GM13976 (cell line): ENCODE results near the gene LMNTD2.

ENCODE experiments used
- DNase-seq: peaks from one replicate; pipeline ENCODE4 v3.0.0; 2012; ENCODE audit warnings: low spot score
- in situ Hi-C: fragments of 300-500 bp; cut with MboI; formaldehyde crosslinking; loops from one replicate; pipeline ENCODE4 v1.12.0; 2022; ENCODE audit warnings: low sequenced_read_pairs, mixed read lengths, inconsistent platforms; ENCODE audit not compliant: unreplicated experiment
- TF ChIP-seq, protein P1 (sequence below): IDR thresholded peaks from 2 replicates; pipeline ENCODE4 v1.5.1; 2012; ENCODE audit warnings: borderline replicate concordance, mild to moderate bottlenecking; ENCODE audit not compliant: insufficient read depth; ENCODE audit errors: extremely low read depth, missing control alignments, control extremely low read depth

LMNTD2 gene

DNA sequence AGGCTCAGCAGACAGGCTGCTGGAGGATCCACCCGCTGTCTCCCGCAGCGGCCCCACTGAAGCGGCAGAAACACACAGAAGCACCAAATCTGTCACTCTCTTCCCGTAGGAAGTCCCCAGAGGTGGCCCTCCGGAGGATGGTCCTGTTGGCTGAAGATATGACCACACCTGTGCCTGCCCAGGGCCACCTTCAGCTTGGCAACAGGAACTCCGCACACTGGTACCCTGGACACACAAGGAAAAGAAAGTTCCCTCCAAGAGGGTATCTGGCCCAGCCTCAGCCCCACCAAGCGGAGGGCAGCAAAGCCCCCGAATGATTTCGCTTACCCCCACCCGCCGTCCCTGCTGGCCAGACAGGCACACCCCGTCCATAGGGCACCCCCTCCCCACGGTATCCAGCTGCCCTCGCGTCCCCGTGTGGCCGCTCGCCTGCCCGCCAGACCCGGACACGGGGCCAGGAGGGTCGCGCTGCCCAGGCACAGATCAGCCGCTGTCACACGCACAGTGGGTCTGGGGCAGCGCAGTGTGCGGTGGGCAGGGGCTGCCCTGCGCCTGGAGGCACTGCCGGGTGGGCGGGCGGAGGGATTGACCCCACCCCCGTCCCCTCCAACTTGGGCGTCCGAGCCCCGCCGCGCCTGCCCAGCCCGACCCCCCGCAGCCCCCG, 7.2 kb upstream of the LMNTD2 start:
- TF ChIP-seq, protein P1, sequence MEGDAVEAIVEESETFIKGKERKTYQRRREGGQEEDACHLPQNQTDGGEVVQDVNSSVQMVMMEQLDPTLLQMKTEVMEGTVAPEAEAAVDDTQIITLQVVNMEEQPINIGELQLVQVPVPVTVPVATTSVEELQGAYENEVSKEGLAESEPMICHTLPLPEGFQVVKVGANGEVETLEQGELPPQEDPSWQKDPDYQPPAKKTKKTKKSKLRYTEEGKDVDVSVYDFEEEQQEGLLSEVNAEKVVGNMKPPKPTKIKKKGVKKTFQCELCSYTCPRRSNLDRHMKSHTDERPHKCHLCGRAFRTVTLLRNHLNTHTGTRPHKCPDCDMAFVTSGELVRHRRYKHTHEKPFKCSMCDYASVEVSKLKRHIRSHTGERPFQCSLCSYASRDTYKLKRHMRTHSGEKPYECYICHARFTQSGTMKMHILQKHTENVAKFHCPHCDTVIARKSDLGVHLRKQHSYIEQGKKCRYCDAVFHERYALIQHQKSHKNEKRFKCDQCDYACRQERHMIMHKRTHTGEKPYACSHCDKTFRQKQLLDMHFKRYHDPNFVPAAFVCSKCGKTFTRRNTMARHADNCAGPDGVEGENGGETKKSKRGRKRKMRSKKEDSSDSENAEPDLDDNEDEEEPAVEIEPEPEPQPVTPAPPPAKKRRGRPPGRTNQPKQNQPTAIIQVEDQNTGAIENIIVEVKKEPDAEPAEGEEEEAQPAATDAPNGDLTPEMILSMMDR, result no peak
- DNase-seq, result no peak
- in situ Hi-C loops, result no loop called here

DNA sequence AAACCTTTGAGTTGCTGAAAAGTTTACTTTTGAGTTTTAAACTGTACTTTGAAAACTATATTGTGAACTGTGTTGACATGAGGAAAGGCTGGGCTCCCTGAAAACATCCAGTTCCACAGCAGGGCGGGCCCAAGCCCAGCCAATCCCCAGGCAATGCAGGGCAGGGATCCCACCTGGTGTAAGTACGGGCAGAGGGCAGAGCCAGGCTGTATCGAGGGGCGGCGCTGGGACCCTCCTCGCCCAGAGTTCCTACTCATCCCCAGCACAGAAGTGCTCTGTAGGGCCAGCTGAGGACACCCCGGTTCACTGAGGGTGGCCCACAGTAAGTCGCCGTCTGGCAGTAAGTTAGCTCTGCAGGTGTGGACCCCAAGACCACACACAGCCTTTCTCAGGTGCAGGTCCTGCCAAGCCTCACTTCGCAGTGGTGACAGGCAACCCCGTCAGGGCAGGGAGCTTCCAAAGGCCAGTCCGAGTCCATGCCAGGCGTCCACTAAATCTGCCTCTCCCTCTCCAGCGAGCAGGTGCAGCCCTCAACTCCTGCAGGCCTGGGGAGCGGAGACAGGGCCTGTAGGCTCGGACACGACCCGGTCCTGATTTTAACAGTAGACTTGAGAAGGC, 6.6 kb upstream of the LMNTD2 start:
- no peak for DNase-seq
- in situ Hi-C loops, result no loop called here
- TF ChIP-seq, protein P1, result no peak

DNA sequence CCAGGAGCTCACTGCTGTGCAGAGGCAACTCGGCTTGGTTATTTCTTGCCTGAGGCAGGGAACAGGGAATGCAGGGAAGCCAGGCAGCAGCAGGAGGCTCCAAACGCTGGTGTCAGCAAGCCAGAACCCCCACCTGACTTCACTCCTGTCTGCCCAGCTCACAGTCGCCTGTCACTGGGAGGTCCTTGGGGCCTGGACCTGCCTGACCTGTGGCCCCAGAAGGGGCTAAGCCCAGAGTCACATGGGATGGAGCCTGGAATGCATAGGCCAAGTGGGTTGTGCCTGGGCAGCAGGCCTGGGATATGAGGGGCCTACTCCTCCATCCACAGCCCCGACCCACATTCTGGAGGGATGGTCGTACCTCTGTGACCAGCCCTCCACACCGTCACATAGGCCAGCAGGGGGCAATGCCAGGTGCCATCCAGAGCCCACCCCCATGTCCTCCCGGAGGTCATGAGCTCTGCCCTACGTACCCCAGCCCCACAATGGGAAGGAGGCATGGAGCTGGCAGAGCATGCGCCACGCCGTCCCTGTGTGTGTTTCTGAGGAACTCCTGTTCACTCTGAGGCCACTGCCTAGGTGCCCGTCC, 5.5 kb upstream of the LMNTD2 start:
- TF ChIP-seq, protein P1, result no peak
- DNase-seq, result no peak
- in situ Hi-C loops, result no loop called here

DNA sequence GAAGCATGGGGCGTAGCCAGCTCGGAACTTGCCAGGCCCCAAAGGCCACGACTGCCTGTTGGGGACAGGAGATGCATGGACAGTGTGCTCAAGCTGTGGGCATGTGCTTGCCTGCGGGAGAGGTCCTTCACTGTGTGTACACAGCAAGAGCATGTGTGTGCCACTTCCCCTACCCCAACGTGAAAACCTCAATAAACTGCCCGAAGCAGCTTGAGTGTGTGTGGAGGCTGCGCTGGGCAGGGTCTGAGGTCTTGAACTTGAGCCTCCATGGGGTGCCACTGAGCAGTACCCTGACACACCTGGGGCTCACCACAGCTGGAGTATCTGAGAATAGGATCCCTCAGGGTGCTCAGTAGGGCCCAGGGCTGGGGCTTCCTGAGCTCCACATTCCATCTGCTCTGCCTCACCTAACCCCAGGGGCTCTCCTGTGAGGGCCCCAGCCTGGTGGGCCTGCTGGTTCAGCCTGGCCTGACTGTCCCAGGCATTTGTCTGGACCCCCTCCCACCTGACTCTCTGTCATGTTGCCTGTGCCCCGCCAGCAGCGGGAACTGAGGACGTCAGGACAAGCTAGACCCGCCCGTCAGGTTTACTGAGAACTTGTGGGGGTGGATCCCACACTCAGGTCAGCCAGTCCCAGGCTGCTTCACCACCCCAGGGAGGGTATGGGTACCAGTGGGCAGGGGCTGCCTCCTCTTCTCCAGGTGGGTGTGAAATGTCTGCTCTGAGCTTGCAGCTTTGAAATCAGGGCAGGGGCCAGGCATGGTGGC, 3.5 kb upstream of the LMNTD2 start:
- DNase-seq, result no peak
- TF ChIP-seq, protein P1, result no peak
- in situ Hi-C loops, result no loop called here

DNA sequence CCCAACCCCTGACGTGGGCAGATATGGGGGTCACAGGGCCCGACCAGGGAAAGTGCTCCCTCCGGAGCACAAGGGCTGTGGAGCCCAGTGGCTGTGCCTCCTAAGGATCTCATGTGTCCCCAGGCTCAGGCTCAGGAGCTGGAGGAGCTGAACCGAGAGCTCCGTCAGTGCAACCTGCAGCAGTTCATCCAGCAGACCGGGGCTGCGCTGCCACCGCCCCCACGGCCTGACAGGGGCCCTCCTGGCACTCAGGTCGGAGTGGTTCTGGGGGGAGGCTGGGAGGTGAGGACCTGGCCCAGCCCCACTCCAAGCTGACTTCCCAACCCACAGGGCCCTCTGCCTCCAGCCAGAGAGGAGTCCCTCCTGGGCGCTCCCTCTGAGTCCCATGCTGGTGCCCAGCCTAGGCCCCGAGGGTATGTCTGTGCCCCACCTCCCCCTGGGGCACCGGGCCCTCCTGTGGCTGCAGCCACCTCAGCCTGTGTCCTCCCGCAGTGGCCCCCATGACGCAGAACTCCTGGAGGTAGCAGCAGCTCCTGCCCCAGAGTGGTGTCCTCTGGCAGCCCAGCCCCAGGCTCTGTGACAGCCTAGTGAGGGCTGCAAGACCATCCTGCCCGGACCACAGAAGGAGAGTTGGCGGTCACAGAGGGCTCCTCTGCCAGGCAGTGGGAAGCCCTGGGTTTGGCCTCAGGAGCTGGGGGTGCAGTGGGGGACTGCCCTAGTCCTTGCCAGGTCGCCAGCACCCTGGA, 2.7 kb upstream of the LMNTD2 start:
- no peak for DNase-seq
- in situ Hi-C loops, result no loop called here
- TF ChIP-seq, protein P1, result no peak

DNA sequence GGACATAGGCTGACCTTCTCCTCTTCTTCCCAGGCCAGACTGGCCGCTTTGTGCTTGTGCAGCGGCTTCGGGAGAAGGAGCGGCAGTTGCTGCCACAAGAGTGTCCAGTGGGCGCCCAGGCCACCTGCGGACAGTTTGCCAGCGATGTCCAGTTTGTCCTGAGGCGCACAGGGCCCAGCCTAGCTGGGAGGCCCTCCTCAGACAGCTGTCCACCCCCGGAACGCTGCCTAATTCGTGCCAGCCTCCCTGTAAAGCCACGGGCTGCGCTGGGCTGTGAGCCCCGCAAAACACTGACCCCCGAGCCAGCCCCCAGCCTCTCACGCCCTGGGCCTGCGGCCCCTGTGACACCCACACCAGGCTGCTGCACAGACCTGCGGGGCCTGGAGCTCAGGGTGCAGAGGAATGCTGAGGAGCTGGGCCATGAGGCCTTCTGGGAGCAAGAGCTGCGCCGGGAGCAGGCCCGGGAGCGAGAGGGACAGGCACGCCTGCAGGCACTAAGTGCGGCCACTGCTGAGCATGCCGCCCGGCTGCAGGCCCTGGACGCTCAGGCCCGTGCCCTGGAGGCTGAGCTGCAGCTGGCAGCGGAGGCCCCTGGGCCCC, 1.6 kb upstream of the LMNTD2 start:
- TF ChIP-seq, protein P1, result no peak
- DNase-seq, result no peak
- in situ Hi-C loops, result no loop called here
